SIG-M5 treated with dmso at 0.1 percent for 504 hours (cell line): ENCODE data around the gene FBXW7.
A peak's percentile ranks its signal among the peaks of the same experiment; 100 is the strongest.

ENCODE experiments used
- DNase-seq: peaks from one replicate; lab custom pipeline; 2025; ENCODE audit not compliant: unreplicated experiment; lab: John Stamatoyannopoulos, UW

Gene FBXW7

DNA sequence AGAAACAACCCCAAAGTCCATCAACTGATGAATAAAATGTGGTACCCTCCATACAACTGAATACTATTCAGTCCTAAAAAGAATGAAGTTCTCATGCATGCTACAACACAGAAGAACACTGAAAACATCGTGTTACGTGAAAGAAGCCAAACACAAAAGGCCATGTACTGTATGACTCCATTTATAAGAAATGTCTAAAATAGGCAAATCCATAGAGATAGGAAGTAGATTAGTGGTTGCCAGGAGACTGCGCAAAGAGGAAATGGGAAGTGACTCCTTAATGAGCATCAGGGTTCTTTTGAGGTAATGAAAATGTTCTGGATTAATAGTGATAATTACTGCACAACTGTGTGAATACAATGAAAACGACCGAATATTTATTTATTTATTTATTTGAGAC, 23.4 kb downstream of the FBXW7 start:
- DNase-seq = peak; percentile 15

DNA sequence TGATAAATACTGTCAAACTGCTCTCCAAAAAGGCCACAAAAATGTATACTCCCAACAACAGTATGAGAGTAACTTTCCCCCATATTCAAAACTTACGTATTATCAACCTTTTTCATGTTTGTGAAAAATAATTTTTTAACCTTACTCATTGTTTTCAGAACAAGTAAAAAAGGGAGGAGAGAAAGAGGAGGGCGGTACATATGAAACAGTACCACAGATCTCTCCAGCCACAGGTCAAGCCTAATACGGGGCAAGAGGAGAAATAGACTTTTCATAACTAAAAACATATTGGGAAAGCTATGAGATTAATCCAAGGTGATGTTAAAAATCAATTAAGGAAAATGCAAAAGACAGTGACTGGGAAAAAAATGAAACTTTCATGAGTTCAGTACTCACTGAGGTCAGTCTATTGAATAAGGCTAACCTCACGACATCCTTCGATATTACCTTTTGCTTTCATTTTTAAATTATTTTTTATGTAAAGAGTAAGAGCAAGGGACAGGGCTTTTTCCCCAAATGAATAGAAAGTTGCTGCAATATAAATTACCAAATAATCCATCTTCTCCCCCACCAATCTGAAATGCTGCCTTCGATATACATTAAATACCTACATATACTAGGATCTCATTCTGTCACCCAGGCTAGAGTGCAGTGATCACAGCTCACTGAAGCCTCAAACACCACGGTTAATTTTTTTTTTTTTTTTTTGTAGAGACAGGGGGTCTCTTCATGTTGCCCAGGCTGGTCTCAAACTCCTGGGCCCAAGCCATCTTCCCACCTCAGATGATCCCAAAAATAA, 25.3 kb downstream of the FBXW7 start:
- no peak for DNase-seq

DNA sequence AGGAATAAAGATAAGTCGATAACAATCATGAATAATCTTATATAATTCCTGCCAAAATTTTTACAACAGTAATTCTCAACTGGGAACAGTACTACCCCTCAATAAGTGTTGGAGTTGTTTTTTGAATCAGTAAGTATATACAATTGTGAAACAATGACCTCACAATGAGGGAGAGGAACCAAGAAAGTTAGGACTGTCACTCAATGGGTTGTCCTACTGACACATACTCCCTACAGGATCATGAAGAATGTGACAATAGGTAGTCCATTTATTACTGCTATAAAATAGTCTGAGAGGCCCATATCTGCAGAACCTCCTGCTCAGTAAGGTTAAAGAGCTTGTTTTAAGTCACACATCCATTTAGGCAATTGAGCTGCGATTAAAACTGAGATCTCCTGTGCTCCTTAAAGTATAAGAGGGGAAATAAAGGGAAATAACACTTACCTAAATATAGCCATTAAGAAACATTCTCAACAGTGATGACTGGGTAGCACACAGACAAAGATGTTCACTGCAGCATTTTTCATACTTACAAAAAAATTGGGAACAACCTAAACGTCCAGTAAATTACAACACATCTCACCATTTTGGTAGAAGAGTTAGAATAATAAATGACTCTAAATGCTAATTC, 26.2 kb downstream of the FBXW7 start:
- peak; percentile 29 for DNase-seq

GRCh38 chr4:152508818-152509217, 27.1 kb downstream of the FBXW7 start:
- no peak for DNase-seq

DNA sequence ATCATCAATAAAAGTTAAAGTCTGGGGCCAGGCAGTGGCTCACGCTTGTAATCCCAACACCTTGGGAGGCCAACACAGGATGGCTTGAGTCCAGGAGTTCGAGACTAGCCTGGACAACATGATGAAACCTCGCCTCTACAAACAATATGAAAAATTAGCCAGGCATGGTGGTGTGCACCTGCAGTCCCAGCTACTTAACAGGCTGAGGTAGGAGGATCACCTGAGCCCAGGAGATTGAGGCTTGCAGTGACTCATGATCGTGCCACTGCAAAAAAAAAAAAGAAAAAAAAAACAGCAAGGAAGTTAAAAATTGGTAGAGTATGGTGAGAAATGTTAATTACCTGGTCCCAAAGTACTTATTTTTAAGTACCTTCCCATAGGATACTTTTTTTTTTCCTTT, 27.5 kb downstream of the FBXW7 start:
- DNase-seq = no peak

DNA sequence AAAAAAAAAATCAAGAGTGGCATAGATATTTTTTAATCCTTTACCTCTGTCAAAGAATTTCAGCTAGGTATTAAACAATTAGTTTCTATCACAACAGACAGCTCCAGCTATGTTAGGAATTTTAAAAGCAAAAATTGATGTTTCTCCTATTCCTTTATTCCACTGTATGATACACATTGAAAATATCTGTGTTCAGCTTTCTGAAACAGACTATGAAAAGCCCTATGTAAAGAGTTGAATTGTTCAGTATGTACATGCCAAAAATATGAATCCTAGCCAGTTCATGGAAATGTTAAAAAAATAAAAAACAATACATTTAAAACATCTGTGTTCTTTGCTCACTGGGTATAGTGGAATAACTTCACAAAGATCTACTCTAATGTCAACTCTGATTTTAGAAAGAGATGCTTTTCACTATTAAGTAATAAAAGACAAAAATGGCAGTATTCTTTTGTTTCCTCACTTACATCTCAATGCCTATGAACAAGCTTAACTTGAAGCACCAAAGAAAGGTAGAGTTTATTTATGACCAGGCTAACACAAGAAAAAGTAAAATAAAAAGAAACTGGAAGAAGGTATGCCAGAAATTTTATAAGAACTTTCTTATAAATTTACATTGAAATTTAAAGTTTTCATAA, 32.1 kb downstream of the FBXW7 start:
- DNase-seq = no peak

DNA sequence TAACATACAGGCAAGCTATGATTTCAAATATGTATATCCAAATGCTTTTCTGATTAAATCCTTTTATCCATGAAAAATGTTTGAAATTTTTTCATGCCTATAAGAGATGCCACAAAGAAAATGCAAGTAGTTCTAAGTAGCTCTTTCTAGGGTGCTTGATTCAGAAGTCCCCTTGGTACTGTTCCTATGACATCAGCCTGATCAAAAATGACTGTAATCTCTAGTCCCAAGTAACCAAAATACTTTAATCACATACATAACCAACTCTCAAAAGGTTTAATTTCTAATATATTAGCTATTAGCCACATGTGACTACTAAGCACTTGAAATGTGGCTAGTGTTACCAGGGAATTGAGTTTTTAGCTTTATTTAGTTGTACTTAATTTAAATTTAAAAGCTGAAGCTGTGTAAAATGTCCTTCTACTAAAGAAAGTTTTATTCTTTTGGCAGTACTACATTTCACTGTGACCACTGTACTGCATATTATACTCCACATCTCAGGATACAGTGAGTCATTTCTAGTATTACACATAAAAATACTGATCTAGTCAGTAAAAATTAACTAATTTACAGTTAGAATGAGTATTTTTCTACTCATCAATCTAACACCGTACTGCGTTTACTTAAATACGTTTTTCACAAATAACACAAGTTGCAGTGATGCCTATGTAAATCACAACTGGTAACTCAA, 33.9 kb downstream of the FBXW7 start:
- no peak for DNase-seq

DNA sequence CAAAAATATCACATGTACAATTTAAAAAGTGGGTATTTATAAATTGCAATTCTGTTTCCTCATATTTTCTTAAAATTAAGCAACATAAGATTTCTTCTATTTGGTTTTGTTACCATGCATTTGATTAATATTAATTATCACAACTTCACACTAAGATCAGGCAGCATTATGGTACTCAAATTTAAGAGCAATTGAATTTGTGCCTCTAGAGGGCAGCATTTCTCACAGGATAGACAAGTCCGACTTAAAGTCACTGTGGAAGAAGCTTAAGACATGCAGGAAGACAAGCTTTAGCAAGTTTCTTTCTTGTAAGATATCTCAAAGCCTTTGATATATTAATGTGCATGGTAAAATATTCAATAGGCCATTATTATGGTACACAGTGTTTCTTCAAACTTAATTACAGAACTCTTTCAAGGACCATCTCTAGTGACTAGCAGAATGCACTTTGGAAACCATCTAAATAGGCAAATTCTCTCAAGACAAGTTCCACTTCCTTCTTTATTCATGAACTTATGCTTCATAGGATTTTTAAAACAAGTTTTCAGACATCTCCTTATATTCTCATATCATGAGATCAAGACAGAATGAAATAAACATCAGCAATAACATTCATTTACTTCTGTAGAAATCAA, 35.0 kb downstream of the FBXW7 start:
- peak; percentile 80 for DNase-seq

- DNase-seq = no peak
These were observed 35.6 kb downstream of the FBXW7 start for GRCh38 chr4:152500275-152500674.

DNA sequence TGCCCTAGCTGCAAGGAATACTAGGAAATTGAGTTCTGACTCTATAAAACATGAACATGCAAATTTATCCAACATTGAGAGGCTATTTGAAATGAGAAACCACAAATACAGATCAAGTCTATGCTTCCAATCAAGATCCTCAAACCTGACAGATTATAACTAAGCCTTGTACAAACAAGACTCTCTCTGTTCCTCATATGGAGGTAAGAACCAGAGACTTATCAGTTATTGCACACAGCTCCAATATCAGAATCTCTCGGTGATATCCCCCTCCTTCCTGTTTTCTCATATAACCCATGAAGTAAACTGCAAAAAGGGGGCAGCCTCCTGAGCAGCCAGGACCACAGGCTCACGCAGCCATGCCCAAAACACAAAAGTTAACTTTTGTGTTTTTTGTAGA, 36.5 kb downstream of the FBXW7 start:
- no peak for DNase-seq

GRCh38 chr4:152494020-152494419, 41.9 kb downstream of the FBXW7 start:
- DNase-seq = no peak

DNA sequence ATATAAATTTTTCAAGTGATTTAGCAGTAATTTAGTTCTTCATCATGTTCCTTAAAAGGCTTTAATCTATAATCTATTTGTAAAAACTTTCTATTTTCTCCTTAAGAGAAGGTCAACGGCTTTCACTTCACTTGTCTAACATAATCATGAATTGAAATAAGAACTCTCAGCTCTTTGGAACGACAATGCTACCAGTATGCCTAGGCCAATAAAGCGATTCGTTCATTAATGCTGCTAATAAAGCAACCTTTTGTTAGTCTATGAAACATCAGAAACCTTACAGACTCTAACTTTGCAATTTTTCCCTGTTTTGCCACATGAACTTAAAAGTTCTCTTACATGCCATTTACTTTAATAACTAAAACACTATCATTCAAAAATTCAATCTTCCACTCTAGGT, 47.6 kb downstream of the FBXW7 start:
- DNase-seq = no peak

- no peak for DNase-seq
These were observed 49.2 kb downstream of the FBXW7 start for GRCh38 chr4:152486429-152487389.

GRCh38 chr4:152485726-152486276, 50.1 kb downstream of the FBXW7 start:
- DNase-seq = no peak

- no peak for DNase-seq
These were observed 53.7 kb downstream of the FBXW7 start for GRCh38 chr4:152482211-152482610.

GRCh38 chr4:152480901-152481300, 55.0 kb downstream of the FBXW7 start:
- DNase-seq = no peak

- no peak for DNase-seq
These were observed 55.6 kb downstream of the FBXW7 start for GRCh38 chr4:152480326-152480725.

DNA sequence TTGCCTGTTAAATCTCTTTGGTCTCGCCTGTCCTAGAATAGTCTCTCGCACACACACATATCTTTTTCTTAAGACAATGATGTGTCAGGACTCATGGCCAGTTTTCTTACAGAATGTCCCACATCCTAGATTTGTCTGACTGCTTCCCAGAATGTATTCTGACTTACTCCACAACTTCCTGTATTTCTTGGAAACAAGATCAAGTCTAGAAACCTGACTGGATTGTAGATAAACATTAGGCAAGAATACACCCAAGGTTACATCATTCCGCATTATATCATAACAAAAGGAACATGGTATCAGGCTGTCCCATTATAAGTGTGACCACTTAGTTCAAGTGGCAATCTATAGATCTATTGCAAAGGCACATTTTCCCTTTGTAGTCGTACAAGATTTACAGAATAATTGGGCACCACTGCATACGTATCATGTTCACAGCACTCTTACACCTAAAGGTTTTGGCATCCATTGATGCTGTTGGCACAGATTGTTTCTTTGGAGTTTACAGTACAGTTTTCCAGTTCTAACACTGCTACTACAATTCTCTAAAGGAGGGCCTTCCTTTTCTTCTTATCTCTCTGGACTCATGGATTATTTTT, 56.4 kb downstream of the FBXW7 start:
- DNase-seq = no peak

GRCh38 chr4:152478461-152479237, 57.2 kb downstream of the FBXW7 start:
- no peak for DNase-seq
